ENCODE measurements around the gene BRIP1.
"Not testable (repeated sequence)": the region's sequence is repeated elsewhere in the genome, so short reads cannot be mapped to it uniquely, and the experiment has no call there.

The BRIP1 gene

GRCh38 chr17:61774724-61775123 is 88.6 kb downstream of the BRIP1 start:
- Histone ChIP-seq H3K4ac (ENCODE audit: low read depth, low read length) (no peak overlapping the region), H3K4me1 (ENCODE audit: control insufficient read depth, low read depth, low read length) (no peaks in the 10 kb centered on the region), H3K27ac (ENCODE audit: low read depth, low read length) (no peak overlapping the region), H3K27me3 (ENCODE audit: insufficient read depth, low read length, poor library complexity) (no peaks in the 10 kb centered on the region), H3K4me2 (ENCODE audit: low read length) (no peak overlapping the region), H3K9ac (ENCODE audit: low read length) (no peak overlapping the region), H2BK5ac (ENCODE audit: low read length) (no peak overlapping the region), H3K23ac (ENCODE audit: low read length) (no peak overlapping the region), H2BK15ac (replicated peaks; ENCODE audit: low read depth) (no peak overlapping the region), H2AK5ac (ENCODE audit: low read length) (no peak overlapping the region), H4K5ac (ENCODE audit: low read length) (no peak overlapping the region), H3K18ac (ENCODE audit: low read length) (no peak overlapping the region), H3K4me3 (ENCODE audit: low read length) (no peak overlapping the region), H3K79me1 (ENCODE audit: low read length) (no peaks in the 10 kb centered on the region), H3K36me3 (ENCODE audit: control insufficient read depth, insufficient read depth, low read length) (no peaks in the 10 kb centered on the region), H4K8ac (ENCODE audit: low read depth, low read length) (no peak overlapping the region), H3K56ac (ENCODE audit: low read length) (no peak overlapping the region), H2BK120ac (ENCODE audit: low read depth, low read length) (no peak overlapping the region), H3K79me2 (ENCODE audit: control insufficient read depth, insufficient read depth, low read length) (no peaks in the 10 kb centered on the region)
- no CpG with 5 or more reads among the region's 2 CpGs for WGBS (ENCODE audit: extremely low coverage, insufficient coverage, low lambda C conversion rate)
- DNase-seq, result no peak

GRCh38 chr17:61774087-61774486 is 89.2 kb downstream of the BRIP1 start:
- not testable (repeated sequence) for H4K8ac ChIP-seq (ENCODE audit: low read depth, low read length); H2BK5ac ChIP-seq (ENCODE audit: low read length); H3K4me1 ChIP-seq (ENCODE audit: control insufficient read depth, low read depth, low read length); H3K4me2 ChIP-seq (ENCODE audit: low read length); H3K79me2 ChIP-seq (ENCODE audit: control insufficient read depth, insufficient read depth, low read length); H4K5ac ChIP-seq (ENCODE audit: low read length); H2AK5ac ChIP-seq (ENCODE audit: low read length); H2BK120ac ChIP-seq (ENCODE audit: low read depth, low read length); H3K9ac ChIP-seq (ENCODE audit: low read length); H3K36me3 ChIP-seq (ENCODE audit: control insufficient read depth, insufficient read depth, low read length); H3K18ac ChIP-seq (ENCODE audit: low read length); H3K23ac ChIP-seq (ENCODE audit: low read length); H2BK15ac ChIP-seq (replicated peaks; ENCODE audit: low read depth); H3K27me3 ChIP-seq (ENCODE audit: insufficient read depth, low read length, poor library complexity); H3K56ac ChIP-seq (ENCODE audit: low read length); H3K27ac ChIP-seq (ENCODE audit: low read depth, low read length); H3K79me1 ChIP-seq (ENCODE audit: low read length); H3K4ac ChIP-seq (ENCODE audit: low read depth, low read length); DNase-seq; H3K4me3 ChIP-seq (ENCODE audit: low read length)
- no CpG with 5 or more reads among the region's 3 CpGs for WGBS (ENCODE audit: extremely low coverage, insufficient coverage, low lambda C conversion rate)

GRCh38 chr17:61770752-61771533 is 92.4 kb downstream of the BRIP1 start:
- H3K18ac ChIP-seq (ENCODE audit: low read length), result no peak overlapping the region
- H4K5ac ChIP-seq (ENCODE audit: low read length), result no peak overlapping the region
- no peak overlapping the region for H2BK5ac ChIP-seq (ENCODE audit: low read length)
- no peak overlapping the region for H3K4me2 ChIP-seq (ENCODE audit: low read length)
- H3K27me3 ChIP-seq (ENCODE audit: insufficient read depth, low read length, poor library complexity), result no peaks in the 10 kb centered on the region
- DNase-seq, result no peak
- no peak overlapping the region for H2BK15ac ChIP-seq (replicated peaks; ENCODE audit: low read depth)
- H3K36me3 ChIP-seq (ENCODE audit: control insufficient read depth, insufficient read depth, low read length), result no peaks in the 10 kb centered on the region
- H3K4me1 ChIP-seq (ENCODE audit: control insufficient read depth, low read depth, low read length), result no peaks in the 10 kb centered on the region
- no peak overlapping the region for H2AK5ac ChIP-seq (ENCODE audit: low read length)
- no peak overlapping the region for H3K27ac ChIP-seq (ENCODE audit: low read depth, low read length)
- H3K79me2 ChIP-seq (ENCODE audit: control insufficient read depth, insufficient read depth, low read length), result no peaks in the 10 kb centered on the region
- no CpG with 5 or more reads among the region's 2 CpGs for WGBS (ENCODE audit: extremely low coverage, insufficient coverage, low lambda C conversion rate)
- no peak overlapping the region for H3K56ac ChIP-seq (ENCODE audit: low read length)
- no peak overlapping the region for H4K8ac ChIP-seq (ENCODE audit: low read depth, low read length)
- H3K9ac ChIP-seq (ENCODE audit: low read length), result no peak overlapping the region
- no peak overlapping the region for H3K4me3 ChIP-seq (ENCODE audit: low read length)
- H3K4ac ChIP-seq (ENCODE audit: low read depth, low read length), result no peak overlapping the region
- no peak overlapping the region for H3K23ac ChIP-seq (ENCODE audit: low read length)
- H2BK120ac ChIP-seq (ENCODE audit: low read depth, low read length), result no peak overlapping the region
- H3K79me1 ChIP-seq (ENCODE audit: low read length), result no peaks in the 10 kb centered on the region

GRCh38 chr17:61770043-61770442 is 93.3 kb downstream of the BRIP1 start:
- Histone ChIP-seq H2BK120ac (ENCODE audit: low read depth, low read length) (no peak overlapping the region), H2AK5ac (ENCODE audit: low read length) (no peak overlapping the region), H4K5ac (ENCODE audit: low read length) (no peak overlapping the region), H3K79me1 (ENCODE audit: low read length) (no peaks in the 10 kb centered on the region), H4K8ac (ENCODE audit: low read depth, low read length) (no peak overlapping the region), H3K18ac (ENCODE audit: low read length) (no peak overlapping the region), H3K9ac (ENCODE audit: low read length) (no peak overlapping the region), H2BK5ac (ENCODE audit: low read length) (no peak overlapping the region), H3K36me3 (ENCODE audit: control insufficient read depth, insufficient read depth, low read length) (no peaks in the 10 kb centered on the region), H3K4me1 (ENCODE audit: control insufficient read depth, low read depth, low read length) (no peaks in the 10 kb centered on the region), H3K27me3 (ENCODE audit: insufficient read depth, low read length, poor library complexity) (no peaks in the 10 kb centered on the region), H3K56ac (ENCODE audit: low read length) (no peak overlapping the region), H3K79me2 (ENCODE audit: control insufficient read depth, insufficient read depth, low read length) (no peaks in the 10 kb centered on the region), H3K23ac (ENCODE audit: low read length) (no peak overlapping the region), H3K4ac (ENCODE audit: low read depth, low read length) (no peak overlapping the region), H3K4me3 (ENCODE audit: low read length) (no peak overlapping the region), H2BK15ac (replicated peaks; ENCODE audit: low read depth) (no peak overlapping the region), H3K4me2 (ENCODE audit: low read length) (no peak overlapping the region), H3K27ac (ENCODE audit: low read depth, low read length) (no peak overlapping the region)
- DNase-seq, result peak; percentile 7

GRCh38 chr17:61768405-61768804 is 94.9 kb downstream of the BRIP1 start:
- no peak overlapping the region for H3K4me3 ChIP-seq (ENCODE audit: low read length)
- H3K27me3 ChIP-seq (ENCODE audit: insufficient read depth, low read length, poor library complexity), result no peaks in the 10 kb centered on the region
- H3K9ac ChIP-seq (ENCODE audit: low read length), result no peak overlapping the region
- no peak overlapping the region for H2BK120ac ChIP-seq (ENCODE audit: low read depth, low read length)
- no peaks in the 10 kb centered on the region for H3K36me3 ChIP-seq (ENCODE audit: control insufficient read depth, insufficient read depth, low read length)
- no peak overlapping the region for H2BK15ac ChIP-seq (replicated peaks; ENCODE audit: low read depth)
- H3K27ac ChIP-seq (ENCODE audit: low read depth, low read length), result no peak overlapping the region
- H3K4me1 ChIP-seq (ENCODE audit: control insufficient read depth, low read depth, low read length), result no peaks in the 10 kb centered on the region
- H3K4me2 ChIP-seq (ENCODE audit: low read length), result no peak overlapping the region
- H3K4ac ChIP-seq (ENCODE audit: low read depth, low read length), result no peak overlapping the region
- H3K79me2 ChIP-seq (ENCODE audit: control insufficient read depth, insufficient read depth, low read length), result no peaks in the 10 kb centered on the region
- WGBS (ENCODE audit: extremely low coverage, insufficient coverage, low lambda C conversion rate), result 100% methylated on average over 1 of the region's 3 CpGs
- no peaks in the 10 kb centered on the region for H3K79me1 ChIP-seq (ENCODE audit: low read length)
- no peak for DNase-seq
- H2AK5ac ChIP-seq (ENCODE audit: low read length), result no peak overlapping the region
- H4K5ac ChIP-seq (ENCODE audit: low read length), result no peak overlapping the region
- no peak overlapping the region for H4K8ac ChIP-seq (ENCODE audit: low read depth, low read length)
- H3K18ac ChIP-seq (ENCODE audit: low read length), result no peak overlapping the region
- H3K56ac ChIP-seq (ENCODE audit: low read length), result no peak overlapping the region
- no peak overlapping the region for H3K23ac ChIP-seq (ENCODE audit: low read length)
- no peak overlapping the region for H2BK5ac ChIP-seq (ENCODE audit: low read length)

- no peak overlapping the region for H4K5ac ChIP-seq (ENCODE audit: low read length)
- no peak overlapping the region for H3K27ac ChIP-seq (ENCODE audit: low read depth, low read length)
- H3K79me2 ChIP-seq (ENCODE audit: control insufficient read depth, insufficient read depth, low read length), result no peaks in the 10 kb centered on the region
- WGBS (ENCODE audit: extremely low coverage, insufficient coverage, low lambda C conversion rate), result no CpG with 5 or more reads among the region's 2 CpGs
- no peak overlapping the region for H2AK5ac ChIP-seq (ENCODE audit: low read length)
- no peak for DNase-seq
- no peaks in the 10 kb centered on the region for H3K36me3 ChIP-seq (ENCODE audit: control insufficient read depth, insufficient read depth, low read length)
- H2BK15ac ChIP-seq (replicated peaks; ENCODE audit: low read depth), result no peak overlapping the region
- H3K4me3 ChIP-seq (ENCODE audit: low read length), result no peak overlapping the region
- H2BK120ac ChIP-seq (ENCODE audit: low read depth, low read length), result no peak overlapping the region
- no peak overlapping the region for H3K4ac ChIP-seq (ENCODE audit: low read depth, low read length)
- H3K79me1 ChIP-seq (ENCODE audit: low read length), result no peaks in the 10 kb centered on the region
- no peak overlapping the region for H3K4me2 ChIP-seq (ENCODE audit: low read length)
- no peak overlapping the region for H4K8ac ChIP-seq (ENCODE audit: low read depth, low read length)
- no peaks in the 10 kb centered on the region for H3K27me3 ChIP-seq (ENCODE audit: insufficient read depth, low read length, poor library complexity)
- H2BK5ac ChIP-seq (ENCODE audit: low read length), result no peak overlapping the region
- no peak overlapping the region for H3K18ac ChIP-seq (ENCODE audit: low read length)
- H3K9ac ChIP-seq (ENCODE audit: low read length), result no peak overlapping the region
- H3K56ac ChIP-seq (ENCODE audit: low read length), result no peak overlapping the region
- H3K23ac ChIP-seq (ENCODE audit: low read length), result no peak overlapping the region
- no peaks in the 10 kb centered on the region for H3K4me1 ChIP-seq (ENCODE audit: control insufficient read depth, low read depth, low read length)
These were observed 96.8 kb downstream of the BRIP1 start for GRCh38 chr17:61766520-61766919.
